Mucosa of descending colon (tissue), 3 donors: ENCODE measurements around the gene CREB1. TPM values are rescaled to one million over a fixed set of nuclear protein-coding genes. Genes with fewer than 3 reads are reported as not detected.

Experiments used
- ATAC-seq: fragments of 200-7000 bp; cut with Tn5 transposase; one replicate; pipeline ENCODE4 v1.9.1; 2020; ENCODE audit warnings: mild to moderate bottlenecking, moderate library complexity
- DNase-seq, 3 donors: peaks; one replicate each; pipeline ENCODE4 v3.0.0-alpha.2; 2020
- H3K36me3 ChIP-seq: fragments of 200-600 bp; one replicate; pipeline ENCODE4 v1.8.0; 2021; ENCODE audit warnings: low read depth, mild to moderate bottlenecking
- H3K4me1 ChIP-seq: fragments of 200-600 bp; one replicate; pipeline ENCODE4 v1.8.0; 2021; ENCODE audit warnings: low read depth, mild to moderate bottlenecking
- H3K4me3 ChIP-seq: fragments of 200-600 bp; one replicate; pipeline ENCODE4 v1.8.0; 2021; ENCODE audit warnings: mild to moderate bottlenecking
- H3K9me3 ChIP-seq: fragments of 200-600 bp; one replicate; pipeline ENCODE4 v1.8.0; 2021; ENCODE audit warnings: mild to moderate bottlenecking
- CTCF ChIP-seq: fragments of 200-600 bp; IDR thresholded peaks from one replicate; pipeline ENCODE4 v1.8.0; 2022; ENCODE audit warnings: antibody characterized with exemption, mild to moderate bottlenecking
- intact Hi-C, 2 donors: fragments of 100-400 bp; cut with DNase I in 1 of 2; cut with micrococcal nuclease in 1 of 2; formaldehyde crosslinking; loops; one replicate each; pipeline versions ENCODE4 v1.11.0 to v1.11.1; 2022; cut with DNase I, micrococcal nuclease
- total RNA-seq, 3 donors: library from RNA; stranded (reverse); fragmentation: NEBNext Ultra II Directional in 2 of 3; extraction: Animal tissue kit (Norgen Biotek cat#: 25700) in 2 of 3; gene quantifications; one replicate each; pipeline versions ENCODE4 v1.2.1 to v1.2.4, GENCODE V29; 2021 to 2023
- donor health status: DM: no; HTN: no; CAD: no; lungs with moderate emphysema.
- donor health status: DM: no; HTN: no; CAD: no.
- donor health status: DM: no; HTN: yes; CAD: no.

The CREB1 gene
- total RNA-seq, 3 donors from 2014 or later, result 51.1 to 65.0 (median 53.3) TPM

GRCh38 chr2:207587305-207587704 lies 57.5 kb downstream of the CREB1 start:
- H3K4me3 ChIP-seq, result no peak overlapping the region
- ATAC-seq (no peak), DNase-seq (no peak)
- H3K4me1 ChIP-seq, result no peaks in the 10 kb centered on the region
- H3K36me3 ChIP-seq, result no peaks in the 10 kb centered on the region
- intact Hi-C loops, result no loop called here
- peaks cover 6% of the 10 kb centered on the region for H3K9me3 ChIP-seq
- TF ChIP-seq CTCF, result no peak

GRCh38 chr2:207589143-207589542 lies 59.4 kb downstream of the CREB1 start:
- no peak for TF ChIP-seq CTCF
- H3K36me3 ChIP-seq, result no peaks in the 10 kb centered on the region
- H3K4me3 ChIP-seq, result no peak overlapping the region
- no peaks in the 10 kb centered on the region for H3K4me1 ChIP-seq
- peaks cover 6% of the 10 kb centered on the region for H3K9me3 ChIP-seq
- DNase-seq, result no peak
- ATAC-seq, result no peak
- intact Hi-C loops, result no loop called here

- no peaks in the 10 kb centered on the region for H3K36me3 ChIP-seq
- intact Hi-C loops, result no loop called here
Measured at GRCh38 chr2:207593277-207593676, 63.5 kb downstream of the CREB1 start.

GRCh38 chr2:207594264-207594663 lies 64.5 kb downstream of the CREB1 start:
- H3K4me3 ChIP-seq, result no peak overlapping the region
- intact Hi-C loops, result no loop called here
- DNase-seq (no peak), ATAC-seq (no peak)
- no peaks in the 10 kb centered on the region for H3K4me1 ChIP-seq
- TF ChIP-seq CTCF, result no peak
- H3K9me3 ChIP-seq, result peaks cover 6% of the 10 kb centered on the region
- no peaks in the 10 kb centered on the region for H3K36me3 ChIP-seq

More at GRCh38 chr2:207593277-207593676, 63.5 kb downstream of the CREB1 start:
- DNase-seq (no peak), ATAC-seq (no peak)
- Histone ChIP-seq H3K4me3 (no peak overlapping the region), H3K9me3 (peaks cover 6% of the 10 kb centered on the region), H3K4me1 (no peaks in the 10 kb centered on the region)
- no peak for TF ChIP-seq CTCF

- no peak for TF ChIP-seq CTCF
Measured at GRCh38 chr2:207594731-207595130, 65.0 kb downstream of the CREB1 start.

GRCh38 chr2:207599636-207600035 lies 69.9 kb downstream of the CREB1 start:
- intact Hi-C loops, result no loop called here
- Histone ChIP-seq H3K4me1 (no peaks in the 10 kb centered on the region), H3K4me3 (no peak overlapping the region), H3K36me3 (no peaks in the 10 kb centered on the region), H3K9me3 (no peaks in the 10 kb centered on the region)
- TF ChIP-seq CTCF, result no peak
- DNase-seq, result no peak
- ATAC-seq, result no peak

More at GRCh38 chr2:207594731-207595130, 65.0 kb downstream of the CREB1 start:
- Histone ChIP-seq H3K36me3 (no peaks in the 10 kb centered on the region), H3K9me3 (peaks cover 6% of the 10 kb centered on the region), H3K4me1 (no peaks in the 10 kb centered on the region), H3K4me3 (no peak overlapping the region)
- DNase-seq (no peak), ATAC-seq (no peak)
- intact Hi-C loops, result no loop called here
